ENCODE results near the gene SLC28A1.

DNA sequence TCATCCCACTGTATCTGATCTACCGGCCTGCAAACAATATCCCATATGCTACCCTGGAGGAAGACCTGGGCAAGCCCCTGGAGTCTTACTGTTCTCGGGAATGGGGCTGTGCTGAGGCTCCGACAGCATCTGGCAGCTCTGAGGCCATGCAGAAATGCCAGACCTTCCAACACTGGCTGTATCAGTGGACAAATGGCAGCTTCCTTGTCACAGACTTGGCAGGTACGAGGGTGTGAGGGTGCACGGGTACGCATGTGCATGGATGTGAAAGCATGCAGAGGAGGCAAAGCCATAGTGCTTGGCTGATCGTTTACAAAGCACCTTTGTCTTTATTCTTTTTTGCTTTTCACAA, 20.0 kb upstream of the SLC28A1 start:
- TF ChIP-seq, protein P1, sequence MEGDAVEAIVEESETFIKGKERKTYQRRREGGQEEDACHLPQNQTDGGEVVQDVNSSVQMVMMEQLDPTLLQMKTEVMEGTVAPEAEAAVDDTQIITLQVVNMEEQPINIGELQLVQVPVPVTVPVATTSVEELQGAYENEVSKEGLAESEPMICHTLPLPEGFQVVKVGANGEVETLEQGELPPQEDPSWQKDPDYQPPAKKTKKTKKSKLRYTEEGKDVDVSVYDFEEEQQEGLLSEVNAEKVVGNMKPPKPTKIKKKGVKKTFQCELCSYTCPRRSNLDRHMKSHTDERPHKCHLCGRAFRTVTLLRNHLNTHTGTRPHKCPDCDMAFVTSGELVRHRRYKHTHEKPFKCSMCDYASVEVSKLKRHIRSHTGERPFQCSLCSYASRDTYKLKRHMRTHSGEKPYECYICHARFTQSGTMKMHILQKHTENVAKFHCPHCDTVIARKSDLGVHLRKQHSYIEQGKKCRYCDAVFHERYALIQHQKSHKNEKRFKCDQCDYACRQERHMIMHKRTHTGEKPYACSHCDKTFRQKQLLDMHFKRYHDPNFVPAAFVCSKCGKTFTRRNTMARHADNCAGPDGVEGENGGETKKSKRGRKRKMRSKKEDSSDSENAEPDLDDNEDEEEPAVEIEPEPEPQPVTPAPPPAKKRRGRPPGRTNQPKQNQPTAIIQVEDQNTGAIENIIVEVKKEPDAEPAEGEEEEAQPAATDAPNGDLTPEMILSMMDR (conservative IDR thresholded peaks at IDR 0.05; ENCODE audit: low read length): no peak
- TF ChIP-seq EZH2phosphoT487 (IDR thresholded peaks at IDR 0.05; ENCODE audit: borderline replicate concordance, low read depth, low read length): no peak

Measured in OCI-LY7 (cell line).